Right atrium auricular region (tissue), 2 donors: ENCODE measurements around the gene CAPNS1. TPM values are rescaled to one million over a fixed set of nuclear protein-coding genes. Genes with fewer than 3 reads are reported as not detected.
"Not testable (repeated sequence)": the region's sequence is repeated elsewhere in the genome, so short reads cannot be mapped to it uniquely, and the experiment has no call there.

Source experiments
- DNase-seq: peaks from one replicate; pipeline ENCODE4 v3.0.0-alpha.2; 2019; ENCODE audit warnings: low spot score
- H3K27ac ChIP-seq, 2 donors: fragments of 200-600 bp; sonication (generic); 1 replicate in 1 of 2; 2 replicates in 1 of 2; pipeline ENCODE4 v1.5.1; 2016 to 2019
- H3K27me3 ChIP-seq, 2 donors: fragments of 200-600 bp; sonication (generic); one replicate each; pipeline versions ENCODE4 v1.5.1 to v1.6.0; 2017 to 2019
- H3K36me3 ChIP-seq: fragments of 200-600 bp; sonication (generic); one replicate; pipeline ENCODE4 v1.5.1; 2016
- H3K4me1 ChIP-seq, 2 donors: fragments of 200-600 bp; sonication (generic); one replicate each; pipeline versions ENCODE4 v1.5.1 to v1.6.0; 2017 to 2019
- H3K4me3 ChIP-seq, 2 donors: fragments of 200-600 bp; sonication (generic); 1 replicate in 1 of 2; 2 replicates in 1 of 2; pipeline ENCODE4 v1.5.1; 2017 to 2019; ENCODE audit warnings: mild to moderate bottlenecking in 1 of 2, moderate library complexity in 1 of 2
- H3K9me3 ChIP-seq, 2 donors: fragments of 200-600 bp; sonication (generic); one replicate each; pipeline ENCODE4 v1.5.1; 2019
- CTCF ChIP-seq, 2 donors: fragments of 200-600 bp; sonication (generic); IDR thresholded peaks; one replicate each; pipeline ENCODE4 v1.5.1; 2019; ENCODE audit warnings: antibody characterized with exemption in 2 of 2
- total RNA-seq, 2 donors: library from RNA; depleted of rRNA; stranded (reverse); fragments of >200 nt; gene quantifications; one replicate each; pipeline ENCODE4 v1.1.0, GENCODE V29; 2016

Gene CAPNS1
- total RNA-seq, 2 donors from 2014 or later = 222 to 238 TPM

- peaks cover 25% of the 10 kb centered on the region for H3K36me3 ChIP-seq
- no peak for TF ChIP-seq CTCF (IDR thresholded peaks at IDR 0.05)
- DNase-seq = no peak
- no peaks in the 10 kb centered on the region for H3K9me3 ChIP-seq
- peak overlapping the region; percentile 98 to 100 for H3K27ac ChIP-seq
- H3K4me3 ChIP-seq = peak overlapping the region in 1 of 2 donors; percentile 69
- no peaks in the 10 kb centered on the region for H3K27me3 ChIP-seq
- peaks cover 0 to 22% of the 10 kb centered on the region in 2 donors for H3K4me1 ChIP-seq
Observed at GRCh38 chr19:36153126-36153525, 13.3 kb downstream of the CAPNS1 start.

DNA sequence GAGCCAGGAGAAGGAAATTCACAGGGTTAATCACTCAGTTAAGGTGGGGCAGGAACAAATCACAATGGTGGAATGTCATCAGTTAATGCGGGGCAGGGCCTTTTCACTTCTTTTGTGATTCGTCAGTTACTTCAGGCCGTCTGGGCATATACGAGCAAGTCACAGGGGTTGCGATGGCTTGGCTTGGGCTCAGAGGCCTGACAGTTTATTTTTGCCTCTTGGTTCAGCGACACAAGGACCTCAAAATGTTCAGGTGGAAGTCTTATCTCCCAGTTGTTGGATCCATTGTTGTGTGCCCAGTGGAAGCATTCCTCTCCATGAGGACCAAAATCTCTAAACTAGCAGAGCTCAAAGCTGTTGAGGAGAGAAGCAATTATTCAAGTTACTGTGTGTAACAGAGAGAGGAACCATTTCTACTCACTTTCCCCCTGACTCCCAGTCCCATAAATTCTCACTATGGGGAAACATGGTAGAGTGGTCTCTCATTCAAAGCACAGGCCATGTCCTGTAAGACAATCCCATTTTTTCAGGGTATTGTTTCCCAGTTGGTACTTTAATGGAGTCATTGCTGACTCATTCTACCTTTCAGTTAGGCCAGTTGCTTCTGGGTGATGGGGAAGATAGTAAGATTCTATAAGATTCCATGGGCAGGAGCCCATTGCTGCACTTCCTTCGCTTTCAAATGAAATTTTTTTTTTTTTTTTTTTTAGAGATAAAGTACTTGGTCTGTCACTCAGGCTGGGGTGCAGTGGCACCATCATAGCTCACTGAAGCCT lies 21.1 kb downstream of the CAPNS1 start:
- Histone ChIP-seq H3K27ac (peak overlapping the region; percentile 26 to 45), H3K4me3 (no peak overlapping the region), H3K4me1 (no peaks in the 10 kb centered on the region), H3K36me3 (no peaks in the 10 kb centered on the region), H3K9me3 (no peaks in the 10 kb centered on the region), H3K27me3 (no peaks in the 10 kb centered on the region)
- TF ChIP-seq CTCF (IDR thresholded peaks at IDR 0.05) = no peak
- no peak for DNase-seq

DNA sequence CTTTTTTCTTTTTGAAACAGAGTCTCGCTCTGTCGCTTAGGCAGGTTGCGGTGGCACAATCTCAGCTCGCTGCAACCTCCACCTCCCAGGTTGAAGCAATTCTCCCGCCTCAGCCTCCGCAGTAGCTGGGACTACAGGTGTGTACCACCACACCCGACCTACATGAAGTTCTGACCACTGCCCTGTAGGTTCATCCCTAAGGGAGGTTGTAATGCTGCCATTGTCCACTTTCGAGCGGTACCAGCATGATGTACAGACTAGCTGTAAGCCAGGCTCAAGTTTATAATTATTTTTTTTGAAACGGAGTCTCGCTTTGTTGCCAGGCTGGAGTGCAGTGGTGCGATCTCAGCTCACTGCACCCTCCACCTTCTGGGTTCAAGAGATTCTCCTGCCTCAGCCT lies 23.9 kb downstream of the CAPNS1 start:
- Histone ChIP-seq H3K36me3 (peaks cover 5% of the 10 kb centered on the region), H3K9me3 (no peaks in the 10 kb centered on the region), H3K27ac (no peak overlapping the region), H3K4me1 (peaks cover 0 to 3% of the 10 kb centered on the region in 2 donors), H3K27me3 (no peaks in the 10 kb centered on the region), H3K4me3 (no peak overlapping the region)
- no peak for DNase-seq
- no peak for TF ChIP-seq CTCF (IDR thresholded peaks at IDR 0.05)

DNA sequence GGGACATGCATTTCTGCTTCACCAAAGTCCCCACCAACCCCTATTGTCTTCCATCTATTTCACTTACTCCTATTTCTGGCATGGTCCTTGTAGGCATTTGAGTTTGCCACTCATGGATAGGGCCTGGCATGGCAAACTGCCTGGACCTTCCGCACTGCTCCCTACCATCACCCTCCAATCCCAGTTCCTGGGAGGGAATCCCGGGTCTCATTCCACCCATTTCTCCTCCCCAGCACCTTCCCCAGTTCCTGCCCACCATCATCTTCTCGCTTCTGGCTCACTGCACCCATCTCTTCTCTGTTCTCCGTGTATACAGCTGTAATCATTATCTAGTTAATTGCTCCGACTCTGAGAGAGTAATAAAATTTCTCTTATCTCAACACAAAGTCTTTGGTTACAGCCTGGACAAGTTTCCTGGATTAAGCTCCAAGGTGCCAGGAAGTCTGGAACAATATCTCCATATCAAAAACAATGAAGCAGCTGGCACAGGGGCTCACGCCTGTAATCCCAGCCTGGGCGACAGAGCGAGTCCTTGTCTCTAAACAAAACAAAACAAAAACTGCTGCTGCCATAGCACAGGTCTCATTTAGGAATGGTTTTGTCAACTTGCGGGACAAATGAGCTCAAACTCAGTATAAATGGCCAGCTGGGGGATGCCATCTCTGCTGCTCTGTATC lies 29.4 kb downstream of the CAPNS1 start:
- no peak for TF ChIP-seq CTCF (IDR thresholded peaks at IDR 0.05)
- H3K4me1 ChIP-seq = peaks cover 0 to 19% of the 10 kb centered on the region in 2 donors
- H3K9me3 ChIP-seq = no peaks in the 10 kb centered on the region
- no peak overlapping the region for H3K4me3 ChIP-seq
- no peak for DNase-seq
- peak overlapping the region; percentile 13 to 60 for H3K27ac ChIP-seq
- no peaks in the 10 kb centered on the region for H3K27me3 ChIP-seq
- peaks cover 5% of the 10 kb centered on the region for H3K36me3 ChIP-seq

- H3K36me3 ChIP-seq = no peaks in the 10 kb centered on the region
- no peaks in the 10 kb centered on the region for H3K27me3 ChIP-seq
- no peaks in the 10 kb centered on the region for H3K9me3 ChIP-seq
- no peak overlapping the region for H3K4me3 ChIP-seq
- DNase-seq = no peak
- no peak overlapping the region for H3K27ac ChIP-seq
- peaks cover 0 to 19% of the 10 kb centered on the region in 2 donors for H3K4me1 ChIP-seq
- no peak for TF ChIP-seq CTCF (IDR thresholded peaks at IDR 0.05)
Observed at GRCh38 chr19:36172852-36173251, 33.0 kb downstream of the CAPNS1 start.

- DNase-seq, H3K4me3 ChIP-seq, H3K9me3 ChIP-seq, H3K27me3 ChIP-seq, H3K27ac ChIP-seq, H3K36me3 ChIP-seq: not testable (repeated sequence)
- peaks cover 0 to 17% of the 10 kb centered on the region in 2 donors for H3K4me1 ChIP-seq
Observed at GRCh38 chr19:36173846-36174245, 34.0 kb downstream of the CAPNS1 start.

DNA sequence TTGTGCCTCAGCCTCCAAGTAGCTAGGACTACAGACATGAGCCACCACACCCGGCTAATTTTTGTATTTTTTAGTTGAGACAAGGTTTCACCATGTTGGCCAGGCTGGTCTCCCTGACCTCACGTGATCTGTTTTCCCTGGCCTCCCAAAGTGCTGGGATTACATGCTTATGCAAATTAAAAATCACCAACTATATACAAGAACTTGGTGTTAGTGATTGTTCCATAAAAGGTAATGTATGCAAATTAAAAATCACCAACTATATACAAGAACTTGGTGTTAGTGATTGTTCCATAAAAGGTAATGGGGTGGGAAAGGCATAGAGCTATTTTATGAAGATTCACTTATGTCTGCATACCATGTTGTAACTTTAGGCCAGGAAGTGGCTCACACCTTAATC lies 39.2 kb downstream of the CAPNS1 start:
- H3K27ac ChIP-seq, H3K4me1 ChIP-seq, H3K27me3 ChIP-seq, H3K4me3 ChIP-seq, H3K9me3 ChIP-seq, H3K36me3 ChIP-seq, DNase-seq: not testable (repeated sequence)
